Progenitor cell of endocrine pancreas (in vitro differentiated cells): ENCODE data around the gene SUFU. TPM values are rescaled to one million over a fixed set of nuclear protein-coding genes. Genes with fewer than 3 reads are reported as not detected.

Source experiments
- DNase-seq: peaks from one replicate; pipeline ENCODE4 v3.0.0; 2021; ENCODE audit warnings: low spot score; ENCODE audit not compliant: unreplicated experiment
- H3K27ac Mint-ChIP-seq: 2 replicates; pipeline ENCODE4 v1.8.0; 2021; ENCODE audit warnings: mild to moderate bottlenecking, moderate library complexity, mixed read lengths
- H3K27me3 Mint-ChIP-seq: 2 replicates; pipeline ENCODE4 v1.8.0; 2021; ENCODE audit warnings: mixed read lengths
- H3K36me3 Mint-ChIP-seq: 2 replicates; pipeline ENCODE4 v1.8.0; 2022; ENCODE audit warnings: mixed read lengths; ENCODE audit not compliant: insufficient read depth
- H3K4me1 Mint-ChIP-seq: 2 replicates; pipeline ENCODE4 v1.8.0; 2021; ENCODE audit warnings: low read depth, mixed read lengths
- H3K4me3 Mint-ChIP-seq: 2 replicates; pipeline ENCODE4 v1.8.0; 2021; ENCODE audit warnings: low read depth, mild to moderate bottlenecking, moderate library complexity, mixed read lengths
- H3K9me3 Mint-ChIP-seq: 2 replicates; pipeline ENCODE4 v1.8.0; 2021; ENCODE audit warnings: low read depth, mixed read lengths
- total RNA-seq: library from RNA; stranded (reverse); gene quantifications from 2 replicates; pipeline ENCODE4 v1.2.1, GENCODE V29; 2021
- TF ChIP-seq, protein P1 (sequence below): fragments of 200-600 bp; sonication (generic); IDR thresholded peaks from one replicate; pipeline ENCODE4 v1.5.0; 2021; ENCODE audit warnings: antibody characterized with exemption, mild to moderate bottlenecking; ENCODE audit not compliant: unreplicated experiment

The SUFU gene
- total RNA-seq, 1 donor from 2014 or later: 25.8 TPM

DNA sequence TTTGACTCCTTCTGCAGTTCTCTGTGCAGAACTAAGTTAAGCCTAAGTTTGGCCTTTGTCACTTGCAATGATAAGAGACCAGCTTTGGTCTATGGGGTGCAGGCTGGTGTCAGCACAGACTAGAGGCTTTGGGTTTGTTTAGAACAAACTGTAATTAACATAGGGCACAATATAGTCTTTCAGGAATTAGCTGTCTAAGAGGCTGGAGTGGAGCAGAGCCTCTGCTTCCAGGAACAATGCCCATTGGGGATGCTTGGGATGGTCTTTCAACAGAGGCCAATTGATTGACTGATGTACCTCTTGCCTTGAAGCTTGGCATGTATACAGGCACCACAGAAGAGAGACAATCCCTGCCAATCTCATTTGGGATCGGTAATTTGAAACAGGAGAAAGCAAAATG, 4.7 kb downstream of the SUFU start:
- H3K9me3 Mint-ChIP-seq: no peaks in the 10 kb centered on the region
- H3K4me3 Mint-ChIP-seq: no peak overlapping the region
- peak overlapping the region; percentile 87 for H3K27ac Mint-ChIP-seq
- peaks cover 10% of the 10 kb centered on the region for H3K36me3 Mint-ChIP-seq
- TF ChIP-seq, protein P1, sequence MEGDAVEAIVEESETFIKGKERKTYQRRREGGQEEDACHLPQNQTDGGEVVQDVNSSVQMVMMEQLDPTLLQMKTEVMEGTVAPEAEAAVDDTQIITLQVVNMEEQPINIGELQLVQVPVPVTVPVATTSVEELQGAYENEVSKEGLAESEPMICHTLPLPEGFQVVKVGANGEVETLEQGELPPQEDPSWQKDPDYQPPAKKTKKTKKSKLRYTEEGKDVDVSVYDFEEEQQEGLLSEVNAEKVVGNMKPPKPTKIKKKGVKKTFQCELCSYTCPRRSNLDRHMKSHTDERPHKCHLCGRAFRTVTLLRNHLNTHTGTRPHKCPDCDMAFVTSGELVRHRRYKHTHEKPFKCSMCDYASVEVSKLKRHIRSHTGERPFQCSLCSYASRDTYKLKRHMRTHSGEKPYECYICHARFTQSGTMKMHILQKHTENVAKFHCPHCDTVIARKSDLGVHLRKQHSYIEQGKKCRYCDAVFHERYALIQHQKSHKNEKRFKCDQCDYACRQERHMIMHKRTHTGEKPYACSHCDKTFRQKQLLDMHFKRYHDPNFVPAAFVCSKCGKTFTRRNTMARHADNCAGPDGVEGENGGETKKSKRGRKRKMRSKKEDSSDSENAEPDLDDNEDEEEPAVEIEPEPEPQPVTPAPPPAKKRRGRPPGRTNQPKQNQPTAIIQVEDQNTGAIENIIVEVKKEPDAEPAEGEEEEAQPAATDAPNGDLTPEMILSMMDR: no peak
- peaks cover 11% of the 10 kb centered on the region for H3K4me1 Mint-ChIP-seq
- no peak for DNase-seq
- no peaks in the 10 kb centered on the region for H3K27me3 Mint-ChIP-seq

DNA sequence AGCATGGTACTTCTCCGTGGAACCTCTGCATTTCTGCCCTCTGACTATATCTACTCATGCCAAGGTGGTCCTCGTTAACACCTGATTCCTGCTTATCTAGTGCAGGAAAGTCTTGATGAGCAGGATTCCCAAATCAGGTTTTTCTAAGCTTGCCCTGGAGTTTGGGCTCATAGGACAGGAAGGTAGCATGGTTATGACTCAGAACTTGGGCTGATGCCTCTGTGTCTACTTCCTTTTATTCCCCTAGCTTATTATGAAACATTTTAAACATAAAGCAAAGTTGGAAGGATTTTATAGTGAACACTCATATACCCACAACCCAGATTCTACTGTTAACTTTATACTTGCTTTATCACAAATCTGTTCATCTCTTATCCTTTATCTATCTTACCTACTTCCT, 5.6 kb downstream of the SUFU start:
- TF ChIP-seq, protein P1: no peak
- Mint-ChIP-seq H3K9me3 (no peaks in the 10 kb centered on the region), H3K27me3 (no peaks in the 10 kb centered on the region), H3K36me3 (peaks cover 13% of the 10 kb centered on the region), H3K4me1 (peaks cover 11% of the 10 kb centered on the region), H3K4me3 (no peak overlapping the region), H3K27ac (no peak overlapping the region)
- DNase-seq: no peak

DNA sequence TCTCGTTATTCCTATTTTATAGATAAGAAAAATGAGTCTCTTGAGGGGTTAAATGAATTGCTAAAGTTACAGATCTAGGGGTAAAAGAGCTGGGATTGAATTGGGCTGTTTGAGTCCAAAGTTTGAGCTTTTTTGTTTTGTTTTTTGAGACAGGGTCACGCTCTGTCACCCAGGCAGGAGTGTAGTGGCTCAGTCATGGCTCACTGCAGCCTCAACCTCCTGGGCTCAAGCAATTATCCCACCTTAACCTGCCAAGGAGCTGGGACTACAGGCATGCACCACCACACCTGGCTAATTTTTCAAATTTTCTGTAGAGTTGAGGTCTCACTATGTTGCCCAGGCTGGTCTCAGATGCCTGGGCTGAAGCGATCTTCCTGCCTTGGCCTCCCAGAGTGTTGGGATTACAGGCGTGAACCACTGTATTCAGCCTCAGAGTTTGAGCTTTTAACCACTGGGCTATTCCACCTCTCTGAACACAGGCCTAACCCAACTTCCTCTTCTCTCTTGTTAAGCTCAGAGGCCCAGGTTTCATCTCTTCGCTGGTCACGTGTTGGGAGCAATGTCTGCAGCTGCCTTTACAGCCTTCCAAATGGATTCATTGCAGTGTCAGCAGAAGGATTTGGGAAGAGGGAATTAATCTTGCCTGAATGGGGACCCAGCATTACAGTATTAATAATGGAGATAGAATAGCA, 8.0 kb downstream of the SUFU start:
- peaks cover 13% of the 10 kb centered on the region for H3K36me3 Mint-ChIP-seq
- H3K27me3 Mint-ChIP-seq: no peaks in the 10 kb centered on the region
- H3K4me3 Mint-ChIP-seq: no peak overlapping the region
- H3K27ac Mint-ChIP-seq: no peak overlapping the region
- no peaks in the 10 kb centered on the region for H3K9me3 Mint-ChIP-seq
- H3K4me1 Mint-ChIP-seq: peaks cover 1% of the 10 kb centered on the region
- TF ChIP-seq, protein P1: no peak
- DNase-seq: no peak

DNA sequence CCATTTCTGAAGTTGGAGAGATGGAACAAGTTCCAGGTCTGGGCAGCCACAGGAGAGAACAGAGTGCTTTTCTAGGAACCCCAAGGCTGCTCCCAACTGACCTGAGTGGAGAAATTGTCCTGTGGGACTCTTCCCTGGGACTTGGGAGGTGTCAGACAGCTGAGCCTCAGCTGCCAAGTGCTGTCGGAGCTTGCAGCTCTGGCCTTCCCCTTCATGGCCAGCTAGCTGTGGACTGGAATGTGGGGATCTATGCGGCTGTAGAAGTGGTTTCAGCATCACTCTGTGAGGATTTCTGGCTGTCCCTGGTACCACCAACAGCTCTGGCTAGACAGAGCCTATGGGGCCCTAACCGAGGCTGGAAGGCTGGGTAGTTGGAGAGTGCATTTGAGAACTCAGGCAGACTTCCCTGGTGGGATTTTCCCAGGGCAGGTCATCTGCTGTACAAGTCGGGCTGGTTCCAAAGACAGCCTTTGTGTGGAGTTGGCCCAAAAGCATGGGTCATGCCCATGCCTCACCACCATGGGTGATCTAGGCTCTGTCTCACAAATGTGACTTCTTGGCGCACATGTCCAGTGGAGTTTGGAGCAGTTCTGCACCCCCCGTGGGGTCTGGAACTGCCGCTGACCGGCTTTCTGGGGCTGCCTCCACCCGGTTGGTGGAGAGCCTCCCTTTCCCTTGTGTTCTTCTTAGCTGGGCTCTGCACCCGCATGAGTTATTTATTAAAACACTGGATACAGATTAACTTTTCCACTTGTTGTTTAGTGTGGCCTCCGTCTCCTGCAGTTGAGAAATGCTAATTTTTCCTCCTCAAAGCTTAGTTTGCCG, 10.9 kb downstream of the SUFU start:
- TF ChIP-seq, protein P1: no peak
- no peaks in the 10 kb centered on the region for H3K9me3 Mint-ChIP-seq
- H3K27me3 Mint-ChIP-seq: no peaks in the 10 kb centered on the region
- no peak for DNase-seq
- H3K4me1 Mint-ChIP-seq: no peaks in the 10 kb centered on the region
- no peak overlapping the region for H3K27ac Mint-ChIP-seq
- H3K4me3 Mint-ChIP-seq: no peak overlapping the region
- peaks cover 12% of the 10 kb centered on the region for H3K36me3 Mint-ChIP-seq

DNA sequence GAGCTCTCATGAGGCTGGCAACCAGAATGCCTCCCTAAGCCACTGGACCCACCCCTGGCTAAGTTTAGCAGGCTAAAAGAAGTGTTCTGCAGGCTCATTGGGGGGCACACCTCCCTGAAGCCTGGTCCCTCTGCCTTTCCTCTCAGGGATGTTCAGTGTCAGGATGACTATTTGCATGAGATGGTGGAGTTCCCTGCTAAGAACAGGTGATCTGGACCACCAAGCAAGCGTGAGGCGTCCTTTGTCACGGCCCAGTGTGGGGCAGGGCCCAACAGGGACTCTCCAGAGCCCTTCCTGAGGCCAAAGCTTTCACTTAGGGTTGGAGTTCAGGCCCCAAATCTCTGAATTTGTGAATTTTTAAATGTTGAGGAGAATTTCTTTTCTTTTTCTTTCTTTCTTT, 12.0 kb downstream of the SUFU start:
- DNase-seq: no peak
- TF ChIP-seq, protein P1: no peak
- peaks cover 13% of the 10 kb centered on the region for H3K36me3 Mint-ChIP-seq
- H3K9me3 Mint-ChIP-seq: no peaks in the 10 kb centered on the region
- H3K27ac Mint-ChIP-seq: no peak overlapping the region
- H3K27me3 Mint-ChIP-seq: no peaks in the 10 kb centered on the region
- H3K4me3 Mint-ChIP-seq: no peak overlapping the region
- H3K4me1 Mint-ChIP-seq: no peaks in the 10 kb centered on the region
